BE2C (cell line): ENCODE data around the gene EEF2K.

ENCODE experiments used
- DNase-seq: peaks from one replicate; pipeline ENCODE4 v3.0.0-alpha.2; 2020
- H3K27me3 ChIP-seq: fragments of 250-450 bp; sonication (Bioruptor Pico); 2 replicates; pipeline ENCODE4 v1.5.1; 2020; ENCODE audit warnings: mild to moderate bottlenecking
- H3K36me3 ChIP-seq: fragments of 250-450 bp; sonication (Bioruptor Pico); 2 replicates; pipeline ENCODE4 v1.5.1; 2020; ENCODE audit warnings: mild to moderate bottlenecking
- H3K4me1 ChIP-seq: fragments of 250-450 bp; sonication (Bioruptor Pico); 2 replicates; pipeline ENCODE4 v1.5.1; 2020
- H3K4me3 ChIP-seq: 2 replicates; pipeline ENCODE4 v1.5.1; 2011; ENCODE audit warnings: low read depth, low read length
- H3K9me3 ChIP-seq: fragments of 250-450 bp; sonication (Bioruptor Pico); 2 replicates; pipeline ENCODE4 v1.5.1; 2020
- CTCF ChIP-seq: IDR thresholded peaks from 2 replicates; pipeline ENCODE4 v1.5.1; 2012; ENCODE audit warnings: mild to moderate bottlenecking, low read depth, low read length

Gene EEF2K

GRCh38 chr16:22206842-22207714 lies 1.0 kb downstream of the EEF2K start:
- peak; percentile 61 for DNase-seq
- Histone ChIP-seq H3K4me3 (peak overlapping the region; percentile 96), H3K27me3 (no peaks in the 10 kb centered on the region), H3K9me3 (peaks cover 10% of the 10 kb centered on the region), H3K36me3 (peaks cover 17% of the 10 kb centered on the region), H3K4me1 (no peaks in the 10 kb centered on the region; the same call in 1 of the 2 replicates)
- TF ChIP-seq CTCF, result no peak

GRCh38 chr16:22207715-22208360 lies 1.8 kb downstream of the EEF2K start:
- Histone ChIP-seq H3K4me3 (peak overlapping the region; percentile 96), H3K4me1 (no peaks in the 10 kb centered on the region; the same call in 1 of the 2 replicates), H3K27me3 (no peaks in the 10 kb centered on the region), H3K36me3 (peaks cover 23% of the 10 kb centered on the region), H3K9me3 (peaks cover 10% of the 10 kb centered on the region)
- no peak for TF ChIP-seq CTCF
- no peak for DNase-seq

- H3K4me1 ChIP-seq, result no peaks in the 10 kb centered on the region; the same call in 1 of the 2 replicates
- no peaks in the 10 kb centered on the region for H3K27me3 ChIP-seq
- no peak for DNase-seq
- H3K4me3 ChIP-seq, result no peak overlapping the region
- H3K36me3 ChIP-seq, result peaks cover 28% of the 10 kb centered on the region
- peaks cover 6% of the 10 kb centered on the region for H3K9me3 ChIP-seq
- no peak for TF ChIP-seq CTCF
Measured at GRCh38 chr16:22210285-22210684, 4.2 kb downstream of the EEF2K start.

GRCh38 chr16:22210854-22211253 lies 4.8 kb downstream of the EEF2K start:
- no peaks in the 10 kb centered on the region; the same call in 1 of the 2 replicates for H3K4me1 ChIP-seq
- H3K36me3 ChIP-seq, result peaks cover 31% of the 10 kb centered on the region
- H3K9me3 ChIP-seq, result peaks cover 6% of the 10 kb centered on the region
- no peak for DNase-seq
- TF ChIP-seq CTCF, result no peak
- H3K27me3 ChIP-seq, result no peaks in the 10 kb centered on the region
- no peak overlapping the region for H3K4me3 ChIP-seq

- TF ChIP-seq CTCF, result no peak
- no peak overlapping the region for H3K4me3 ChIP-seq
- no peaks in the 10 kb centered on the region for H3K4me1 ChIP-seq
- H3K9me3 ChIP-seq, result peaks cover 6% of the 10 kb centered on the region
- no peaks in the 10 kb centered on the region for H3K27me3 ChIP-seq
- no peak for DNase-seq
- peaks cover 34% of the 10 kb centered on the region for H3K36me3 ChIP-seq
Measured at GRCh38 chr16:22213236-22213635, 7.2 kb downstream of the EEF2K start.

GRCh38 chr16:22213801-22214200 lies 7.7 kb downstream of the EEF2K start:
- no peak for TF ChIP-seq CTCF
- H3K4me3 ChIP-seq, result no peak overlapping the region
- H3K36me3 ChIP-seq, result peaks cover 34% of the 10 kb centered on the region
- DNase-seq, result no peak
- H3K27me3 ChIP-seq, result no peaks in the 10 kb centered on the region
- H3K4me1 ChIP-seq, result no peaks in the 10 kb centered on the region
- peaks cover 6% of the 10 kb centered on the region for H3K9me3 ChIP-seq
